ENCODE data around the gene BPIFB6.

The BPIFB6 gene

GRCh38 chr20:33002087-33002808 lies 29.2 kb upstream of the BPIFB6 start:
- DNase-seq = no peak

GRCh38 chr20:33004141-33004751 lies 27.2 kb upstream of the BPIFB6 start, which contains the start of gene SUN5:
SUN5 (minus strand) TSS chr20:33004433; CDS start chr20:33004340, 93 bp downstream.
- DNase-seq = no peak

GRCh38 chr20:33005132-33005566 lies 26.3 kb upstream of the BPIFB6 start:
- DNase-seq = peak; percentile 61 to 79 (median 69)

GRCh38 chr20:33005908-33006775 lies 25.3 kb upstream of the BPIFB6 start:
- no peak for DNase-seq

GRCh38 chr20:33006776-33007375 lies 24.6 kb upstream of the BPIFB6 start:
- DNase-seq = no peak

GRCh38 chr20:33007376-33008335 lies 23.8 kb upstream of the BPIFB6 start, which contains the start of gene BPIFB2:
BPIFB2 (plus strand) TSS chr20:33007704; CDS start chr20:33008575, 871 bp downstream.
- DNase-seq = no peak

- DNase-seq = no peak
Measured at GRCh38 chr20:33008336-33009213, 22.9 kb upstream of the BPIFB6 start.

GRCh38 chr20:33009214-33010132 lies 22.0 kb upstream of the BPIFB6 start:
- no peak for DNase-seq

- no peak for DNase-seq
Measured at GRCh38 chr20:33010133-33010504, 21.3 kb upstream of the BPIFB6 start.

GRCh38 chr20:33010674-33011449 lies 20.6 kb upstream of the BPIFB6 start:
- no peak for DNase-seq

- no peak for DNase-seq
Measured at GRCh38 chr20:33012327-33013189, 18.9 kb upstream of the BPIFB6 start.

- DNase-seq = no peak
Measured at GRCh38 chr20:33013701-33014326, 17.6 kb upstream of the BPIFB6 start.

GRCh38 chr20:33014336-33015113 lies 16.9 kb upstream of the BPIFB6 start:
- DNase-seq = no peak

- DNase-seq = no peak
Measured at GRCh38 chr20:33015114-33015484, 16.3 kb upstream of the BPIFB6 start.

- DNase-seq = no peak
Measured at GRCh38 chr20:33015700-33016580, 15.5 kb upstream of the BPIFB6 start.
